Neural progenitor cell (in vitro differentiated cells): ENCODE results near the gene RGS12. TPM values are rescaled to one million over a fixed set of nuclear protein-coding genes. Genes with fewer than 3 reads are reported as not detected.
A peak's percentile ranks its signal among the peaks of the same experiment; 100 is the strongest.

Experiments used
- DNase-seq: peaks from one replicate; pipeline ENCODE4 v3.0.0-alpha.2; 2016; ENCODE audit warnings: low spot score
- H2AFZ ChIP-seq: fragments of 200-600 bp; sonication (generic); replicated peaks from 2 replicates; pipeline ENCODE4 v1.6.1; 2016; ENCODE audit warnings: antibody characterized with exemption
- H3F3A ChIP-seq: fragments of 200-600 bp; sonication (generic); 2 replicates; pipeline ENCODE4 v1.6.1; 2016; ENCODE audit warnings: antibody characterized with exemption, low read depth
- H3K27ac ChIP-seq: fragments of 200-600 bp; sonication (generic); 2 replicates; pipeline ENCODE4 v1.5.1; 2016; ENCODE audit warnings: mild to moderate bottlenecking
- H3K27me3 ChIP-seq: fragments of 200-600 bp; sonication (generic); 2 replicates; pipeline ENCODE4 v1.6.1; 2016; ENCODE audit warnings: mild to moderate bottlenecking, moderate library complexity
- H3K36me3 ChIP-seq: fragments of 200-600 bp; sonication (generic); 2 replicates; pipeline ENCODE4 v1.5.1; 2016
- H3K4me1 ChIP-seq: fragments of 200-600 bp; sonication (generic); 2 replicates; pipeline ENCODE4 v1.6.1; 2016; ENCODE audit warnings: mixed run types
- H3K4me2 ChIP-seq: fragments of 200-600 bp; sonication (generic); 2 replicates; pipeline ENCODE4 v1.6.1; 2016
- H3K4me3 ChIP-seq: fragments of 200-600 bp; sonication (generic); 2 replicates; pipeline ENCODE4 v1.5.1; 2016
- H3K79me2 ChIP-seq: fragments of 200-600 bp; sonication (generic); 2 replicates; pipeline ENCODE4 v1.6.1; 2016; ENCODE audit warnings: low read depth
- H3K9ac ChIP-seq: fragments of 200-600 bp; sonication (generic); 2 replicates; pipeline ENCODE4 v1.6.1; 2016
- H3K9me3 ChIP-seq: fragments of 200-600 bp; sonication (generic); 2 replicates; pipeline ENCODE4 v1.5.1; 2016; ENCODE audit warnings: low read depth
- H4K20me1 ChIP-seq: fragments of 200-600 bp; sonication (generic); 2 replicates; pipeline ENCODE4 v1.6.1; 2016; ENCODE audit warnings: low read depth
- H3K27ac Mint-ChIP-seq: 3 replicates; pipeline ENCODE4 v1.8.0; 2021; ENCODE audit warnings: mixed read lengths
- H3K27me3 Mint-ChIP-seq: 2 replicates; pipeline ENCODE4 v1.8.0; 2022; ENCODE audit warnings: low read depth, mild to moderate bottlenecking, inconsistent platforms, moderate library complexity, mixed read lengths; ENCODE audit not compliant: insufficient read depth
- H3K36me3 Mint-ChIP-seq: 3 replicates; pipeline ENCODE4 v1.8.0; 2021; ENCODE audit warnings: mixed read lengths
- H3K4me1 Mint-ChIP-seq: 3 replicates; pipeline ENCODE4 v1.8.0; 2021; ENCODE audit warnings: mixed read lengths
- H3K4me3 Mint-ChIP-seq: 3 replicates; pipeline ENCODE4 v1.8.0; 2021; ENCODE audit warnings: mild to moderate bottlenecking, moderate library complexity, mixed read lengths
- H3K9me3 Mint-ChIP-seq: 3 replicates; pipeline ENCODE4 v1.8.0; 2020; ENCODE audit warnings: mixed read lengths
- EZH2 ChIP-seq: fragments of 200-600 bp; sonication (generic); IDR thresholded peaks from 2 replicates; pipeline ENCODE4 v1.6.1; 2017; ENCODE audit warnings: antibody characterized with exemption, mild to moderate bottlenecking, moderate library complexity
- EZH2phosphoT487 ChIP-seq: fragments of 200-600 bp; sonication (generic); IDR thresholded peaks from 2 replicates; pipeline ENCODE4 v1.6.1; 2017; ENCODE audit warnings: antibody characterized with exemption
- total RNA-seq: library from RNA; depleted of rRNA; stranded (reverse); fragments of >200 nt; gene quantifications from 2 replicates; pipeline ENCODE4 v1.2.3, GENCODE V29; 2015; ENCODE audit warnings: low replicate concordance
- TF ChIP-seq, protein P1 (sequence below): fragments of 200-600 bp; sonication (generic); IDR thresholded peaks from 2 replicates; pipeline ENCODE4 v1.5.1; 2017; ENCODE audit warnings: antibody characterized with exemption, mild to moderate bottlenecking

The RGS12 gene
- total RNA-seq, 1 donor from 2014 or later, result 36.6 TPM

DNA sequence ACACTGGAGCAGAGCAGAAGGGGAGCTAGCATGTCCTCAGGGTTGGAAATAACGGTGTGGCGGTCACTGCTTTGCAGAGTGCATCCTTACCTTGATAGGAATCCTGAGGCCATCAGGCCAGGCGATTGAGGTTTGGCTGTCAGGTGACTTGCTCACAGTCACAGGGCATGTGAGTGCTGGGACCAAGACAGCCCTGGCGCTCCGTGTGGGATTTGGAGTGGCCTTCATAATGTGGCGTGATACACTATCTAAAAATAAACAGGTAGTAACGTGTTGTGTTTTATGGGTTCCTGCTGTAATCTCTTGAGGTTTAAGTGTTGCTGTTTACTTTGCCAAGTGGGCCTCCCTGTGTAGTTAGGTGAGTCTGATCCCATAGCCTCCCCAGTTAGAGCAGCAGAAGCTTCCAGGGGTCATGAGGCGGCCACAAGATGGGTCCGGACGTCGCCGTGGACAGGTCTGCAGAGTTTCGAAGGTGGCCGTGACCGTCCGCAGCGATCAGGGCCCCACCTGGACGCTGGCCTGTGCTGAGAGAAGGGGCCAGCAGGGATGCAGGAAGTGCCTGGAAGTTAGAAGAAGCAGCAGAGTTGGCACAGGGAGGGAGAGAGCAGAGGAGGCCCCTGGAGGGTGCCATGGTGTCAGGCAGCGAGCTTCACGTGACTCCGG, 27.7 kb downstream of the RGS12 start:
- no peak overlapping the region for H3K4me2 ChIP-seq
- H3K9ac ChIP-seq, result no peak overlapping the region
- peak overlapping the region; percentile 39 for H3K27ac ChIP-seq
- peaks cover 20% of the 10 kb centered on the region for H3F3A ChIP-seq
- no peak overlapping the region for H2AFZ ChIP-seq
- H3K4me1 ChIP-seq, result peaks cover 30% of the 10 kb centered on the region
- peaks cover 45% of the 10 kb centered on the region for H3K79me2 ChIP-seq
- peak overlapping the region; percentile 92 for H3K27ac Mint-ChIP-seq
- no peak for TF ChIP-seq EZH2phosphoT487
- TF ChIP-seq, protein P1, sequence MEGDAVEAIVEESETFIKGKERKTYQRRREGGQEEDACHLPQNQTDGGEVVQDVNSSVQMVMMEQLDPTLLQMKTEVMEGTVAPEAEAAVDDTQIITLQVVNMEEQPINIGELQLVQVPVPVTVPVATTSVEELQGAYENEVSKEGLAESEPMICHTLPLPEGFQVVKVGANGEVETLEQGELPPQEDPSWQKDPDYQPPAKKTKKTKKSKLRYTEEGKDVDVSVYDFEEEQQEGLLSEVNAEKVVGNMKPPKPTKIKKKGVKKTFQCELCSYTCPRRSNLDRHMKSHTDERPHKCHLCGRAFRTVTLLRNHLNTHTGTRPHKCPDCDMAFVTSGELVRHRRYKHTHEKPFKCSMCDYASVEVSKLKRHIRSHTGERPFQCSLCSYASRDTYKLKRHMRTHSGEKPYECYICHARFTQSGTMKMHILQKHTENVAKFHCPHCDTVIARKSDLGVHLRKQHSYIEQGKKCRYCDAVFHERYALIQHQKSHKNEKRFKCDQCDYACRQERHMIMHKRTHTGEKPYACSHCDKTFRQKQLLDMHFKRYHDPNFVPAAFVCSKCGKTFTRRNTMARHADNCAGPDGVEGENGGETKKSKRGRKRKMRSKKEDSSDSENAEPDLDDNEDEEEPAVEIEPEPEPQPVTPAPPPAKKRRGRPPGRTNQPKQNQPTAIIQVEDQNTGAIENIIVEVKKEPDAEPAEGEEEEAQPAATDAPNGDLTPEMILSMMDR, result no peak
- no peak for TF ChIP-seq EZH2
- H3K4me3 ChIP-seq, result no peak overlapping the region
- H4K20me1 ChIP-seq, result peaks cover 12% of the 10 kb centered on the region
- H3K9me3 ChIP-seq, result no peaks in the 10 kb centered on the region
- peaks cover 3% of the 10 kb centered on the region for H3K27me3 Mint-ChIP-seq
- no peaks in the 10 kb centered on the region for H3K36me3 ChIP-seq
- peaks cover 38% of the 10 kb centered on the region for H3K36me3 Mint-ChIP-seq
- peak overlapping the region; percentile 31 for H3K4me3 Mint-ChIP-seq
- H3K9me3 Mint-ChIP-seq, result peaks cover 13% of the 10 kb centered on the region
- no peak for DNase-seq
- H3K27me3 ChIP-seq, result no peaks in the 10 kb centered on the region
- H3K4me1 Mint-ChIP-seq, result peaks cover 35% of the 10 kb centered on the region

DNA sequence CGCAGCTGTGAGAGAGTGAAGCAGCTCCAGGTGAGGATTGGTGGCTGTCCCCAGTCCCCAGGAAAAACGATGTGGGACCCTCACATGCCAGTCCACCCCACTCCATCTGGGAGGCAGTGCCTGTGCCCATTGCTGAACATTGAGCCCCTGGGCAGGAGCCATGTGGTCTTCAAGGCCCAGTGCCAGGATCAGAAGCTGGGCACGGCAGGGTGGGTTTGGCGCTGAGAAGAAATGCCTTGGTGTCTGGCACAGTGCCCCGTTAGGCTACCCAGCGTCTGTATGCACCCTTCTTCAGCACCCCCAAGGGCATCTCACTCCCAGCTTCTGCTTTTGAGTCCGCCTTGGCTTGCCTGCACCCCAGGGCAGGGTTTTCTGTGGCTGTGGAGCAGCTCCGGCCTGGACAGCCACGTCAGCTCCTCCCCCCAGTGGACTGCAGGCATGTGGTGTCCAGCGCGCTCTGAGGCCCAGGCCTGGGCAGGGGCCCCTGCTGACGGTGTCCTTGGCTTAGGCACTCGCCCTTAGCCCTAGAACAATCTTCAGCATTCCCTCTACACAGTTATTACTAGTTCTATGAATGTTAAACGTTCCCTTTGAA, 28.6 kb downstream of the RGS12 start:
- H3K9ac ChIP-seq, result no peak overlapping the region
- TF ChIP-seq, protein P1, result no peak
- TF ChIP-seq EZH2phosphoT487 (no peak), EZH2 (no peak)
- no peaks in the 10 kb centered on the region for H3K36me3 ChIP-seq
- H4K20me1 ChIP-seq, result peaks cover 12% of the 10 kb centered on the region
- peaks cover 35% of the 10 kb centered on the region for H3K4me1 Mint-ChIP-seq
- H3K4me2 ChIP-seq, result peak overlapping the region; percentile 72
- H3K27me3 Mint-ChIP-seq, result no peaks in the 10 kb centered on the region
- H3K4me3 Mint-ChIP-seq, result peak overlapping the region; percentile 33
- no peaks in the 10 kb centered on the region for H3K9me3 ChIP-seq
- no peaks in the 10 kb centered on the region for H3K27me3 ChIP-seq
- H3K4me3 ChIP-seq, result no peak overlapping the region
- H3K79me2 ChIP-seq, result peaks cover 45% of the 10 kb centered on the region
- peak overlapping the region; percentile 97 for H3K27ac Mint-ChIP-seq
- H3K36me3 Mint-ChIP-seq, result peaks cover 34% of the 10 kb centered on the region
- peak overlapping the region; percentile 96 for H3K27ac ChIP-seq
- H2AFZ ChIP-seq, result no peak overlapping the region
- peaks cover 20% of the 10 kb centered on the region for H3K9me3 Mint-ChIP-seq
- H3F3A ChIP-seq, result peaks cover 20% of the 10 kb centered on the region
- peaks cover 30% of the 10 kb centered on the region for H3K4me1 ChIP-seq
- no peak for DNase-seq

DNA sequence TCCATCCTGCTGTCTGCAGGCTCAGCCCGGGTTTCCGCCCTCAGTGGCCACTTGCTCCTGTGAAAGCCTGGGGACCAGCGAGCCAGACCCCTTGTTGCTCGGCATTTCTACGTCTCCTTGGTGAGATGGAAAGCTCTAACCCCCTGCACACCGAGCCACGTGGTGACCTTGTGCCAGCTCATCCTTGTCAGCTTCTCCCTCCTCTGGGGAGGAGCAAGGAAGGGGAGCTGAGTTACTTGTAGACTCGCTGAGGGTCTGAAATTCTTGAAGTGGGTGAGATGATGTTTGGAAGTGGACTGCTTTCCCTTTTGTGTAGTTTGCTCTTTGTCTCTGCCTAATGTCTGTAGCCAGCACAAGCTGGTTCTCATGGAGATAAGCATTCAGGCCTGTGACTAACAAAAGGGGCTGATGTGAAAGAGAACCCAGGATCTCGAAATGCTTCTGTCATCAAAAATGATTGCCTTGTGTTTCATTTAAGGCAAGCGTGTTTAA, 29.3 kb downstream of the RGS12 start:
- Histone ChIP-seq H3K4me1 (peaks cover 30% of the 10 kb centered on the region), H4K20me1 (peaks cover 12% of the 10 kb centered on the region), H3K4me3 (peak overlapping the region; percentile 24), H3K9me3 (no peaks in the 10 kb centered on the region), H3K27ac (peak overlapping the region; percentile 96), H3K9ac (no peak overlapping the region), H3K79me2 (peaks cover 45% of the 10 kb centered on the region), H3K36me3 (no peaks in the 10 kb centered on the region), H2AFZ (peak overlapping the region; percentile 32), H3K27me3 (no peaks in the 10 kb centered on the region), H3K4me2 (peak overlapping the region; percentile 72), H3F3A (peaks cover 20% of the 10 kb centered on the region)
- peaks cover 35% of the 10 kb centered on the region for H3K4me1 Mint-ChIP-seq
- H3K27me3 Mint-ChIP-seq, result no peaks in the 10 kb centered on the region
- H3K27ac Mint-ChIP-seq, result peak overlapping the region; percentile 97
- H3K9me3 Mint-ChIP-seq, result peaks cover 23% of the 10 kb centered on the region
- TF ChIP-seq, protein P1, result no peak
- TF ChIP-seq EZH2phosphoT487 (no peak), EZH2 (no peak)
- peak overlapping the region; percentile 33 for H3K4me3 Mint-ChIP-seq
- H3K36me3 Mint-ChIP-seq, result peaks cover 31% of the 10 kb centered on the region
- DNase-seq, result peak; percentile 85
